Caco-2 (cell line): ENCODE results near the gene MAP4K4. TPM values are rescaled to one million over a fixed set of nuclear protein-coding genes. Genes with fewer than 3 reads are reported as not detected.

Experiments used
- BruUV-seq: library from RNA; stranded (reverse); fragments of 400-500 nt; replicated peaks from 2 replicates; lab custom pipeline; 2021; lab: Mats Ljungman, UMichigan
- CTCF ChIA-PET: fragments of 300-600 bp; sonication (Branson Sonifier 250); formaldehyde crosslinking; loops from one replicate; lab custom pipeline; 2022; ENCODE audit warnings: antibody characterized with exemption; lab: Charles Lee
- POLR2A ChIA-PET: fragments of 300-600 bp; sonication (Branson Sonifier 250); formaldehyde crosslinking; loops from one replicate; lab custom pipeline; 2022; ENCODE audit warnings: antibody characterized with exemption; lab: Charles Lee
- DNase-seq, 2 experiments: peaks; one replicate each; pipeline versions ENCODE4 v3.0.0 to v3.0.0-alpha.2; 2020 to 2022
- H3K27me3 ChIP-seq: replicated peaks from 2 replicates; pipeline ENCODE4 v1.6.0; 2011; ENCODE audit warnings: low read length; ENCODE audit not compliant: control insufficient read depth, insufficient read depth
- H3K36me3 ChIP-seq: 2 replicates; pipeline ENCODE4 v1.5.1; 2011; ENCODE audit warnings: low read length; ENCODE audit not compliant: control insufficient read depth, insufficient read depth
- H3K4me1 ChIP-seq: fragments of 250-450 bp; sonication (Bioruptor Pico); 2 replicates; pipeline ENCODE4 v1.5.1; 2020; ENCODE audit warnings: mild to moderate bottlenecking
- H3K4me3 ChIP-seq: 2 replicates; pipeline ENCODE4 v1.5.1; 2011; ENCODE audit warnings: low read depth, mild to moderate bottlenecking, control low read depth, low read length
- H3K9me3 ChIP-seq: fragments of 250-450 bp; sonication (Bioruptor Pico); 2 replicates; pipeline ENCODE4 v1.5.1; 2020; ENCODE audit warnings: mild to moderate bottlenecking, moderate library complexity
- H3K27ac Mint-ChIP-seq: one replicate; pipeline ENCODE4 v1.8.0; 2022; ENCODE audit warnings: mixed read lengths; ENCODE audit not compliant: unreplicated experiment
- H3K27me3 Mint-ChIP-seq: one replicate; pipeline ENCODE4 v1.8.0; 2022; ENCODE audit warnings: mixed read lengths; ENCODE audit not compliant: insufficient read depth, unreplicated experiment
- H3K36me3 Mint-ChIP-seq: one replicate; pipeline ENCODE4 v1.8.0; 2022; ENCODE audit warnings: mild to moderate bottlenecking, mixed read lengths; ENCODE audit not compliant: insufficient read depth, unreplicated experiment
- H3K4me1 Mint-ChIP-seq: one replicate; pipeline ENCODE4 v1.8.0; 2022; ENCODE audit warnings: low read depth, mixed read lengths; ENCODE audit not compliant: unreplicated experiment
- H3K4me3 Mint-ChIP-seq: one replicate; pipeline ENCODE4 v1.8.0; 2022; ENCODE audit warnings: mild to moderate bottlenecking, moderate library complexity, mixed read lengths; ENCODE audit not compliant: unreplicated experiment
- H3K9me3 Mint-ChIP-seq: one replicate; pipeline ENCODE4 v1.8.0; 2022; ENCODE audit warnings: mixed read lengths; ENCODE audit not compliant: unreplicated experiment
- intact Hi-C: fragments of 100-400 bp; cut with micrococcal nuclease; formaldehyde crosslinking; loops from one replicate; pipeline ENCODE4 v1.10.0; 2022; ENCODE audit not compliant: unreplicated experiment
- total RNA-seq: library from RNA; stranded (reverse); gene quantifications from 2 replicates; pipeline ENCODE4 v1.2.3, GENCODE V29; 2022
- TF ChIP-seq, protein P1 (sequence below), 2 experiments: fragments of 200-600 bp in 1 of 2; IDR thresholded peaks; 1 replicate in 1 of 2; 2 replicates in 1 of 2; pipeline versions ENCODE4 v1.5.1 to v1.8.0; 2011 to 2022; ENCODE audit warnings: antibody characterized with exemption in 1 of 2, control low read depth in 1 of 2, inconsistent platforms in 1 of 2, low read depth in 1 of 2, low read length in 1 of 2, mild to moderate bottlenecking in 1 of 2, moderate library complexity in 1 of 2; ENCODE audit not compliant: insufficient read depth in 1 of 2, severe bottlenecking in 1 of 2, unreplicated experiment in 1 of 2

MAP4K4 gene
- total RNA-seq, 1 experiment from 2014 or later, result 257 TPM

DNA sequence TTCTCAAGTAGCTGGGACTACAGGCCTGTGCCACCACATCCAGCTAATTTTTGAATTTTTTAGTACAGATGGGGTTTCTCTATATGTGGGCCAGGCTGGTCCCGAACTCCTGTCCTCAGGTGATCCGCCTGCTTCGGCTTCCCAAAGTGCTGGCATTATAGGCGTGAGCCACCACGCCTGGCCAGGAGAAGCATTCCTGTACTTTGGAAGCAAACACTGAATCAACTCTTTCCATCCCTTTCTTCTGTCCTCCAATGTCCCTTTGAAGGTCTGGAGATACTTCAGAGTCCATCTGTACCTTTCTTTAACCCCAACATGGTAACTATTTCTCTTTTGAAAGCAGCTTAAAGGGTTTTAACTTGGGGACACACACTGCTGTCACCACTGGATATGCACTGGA lies 23.6 kb upstream of the MAP4K4 start:
- intact Hi-C loops, result no loop called here
- Histone ChIP-seq H3K9me3 (peaks cover 9% of the 10 kb centered on the region), H3K4me3 (no peak overlapping the region), H3K36me3 (no peaks in the 10 kb centered on the region), H3K27me3 (no peaks in the 10 kb centered on the region), H3K4me1 (no peaks in the 10 kb centered on the region)
- Mint-ChIP-seq H3K4me3 (no peak overlapping the region), H3K36me3 (no peaks in the 10 kb centered on the region), H3K9me3 (peaks cover 41% of the 10 kb centered on the region), H3K4me1 (peaks cover 14% of the 10 kb centered on the region), H3K27me3 (no peaks in the 10 kb centered on the region), H3K27ac (no peak overlapping the region)
- POLR2A ChIA-PET, result no interaction called here
- no TSS peak for BruUV-seq
- TF ChIP-seq, protein P1, sequence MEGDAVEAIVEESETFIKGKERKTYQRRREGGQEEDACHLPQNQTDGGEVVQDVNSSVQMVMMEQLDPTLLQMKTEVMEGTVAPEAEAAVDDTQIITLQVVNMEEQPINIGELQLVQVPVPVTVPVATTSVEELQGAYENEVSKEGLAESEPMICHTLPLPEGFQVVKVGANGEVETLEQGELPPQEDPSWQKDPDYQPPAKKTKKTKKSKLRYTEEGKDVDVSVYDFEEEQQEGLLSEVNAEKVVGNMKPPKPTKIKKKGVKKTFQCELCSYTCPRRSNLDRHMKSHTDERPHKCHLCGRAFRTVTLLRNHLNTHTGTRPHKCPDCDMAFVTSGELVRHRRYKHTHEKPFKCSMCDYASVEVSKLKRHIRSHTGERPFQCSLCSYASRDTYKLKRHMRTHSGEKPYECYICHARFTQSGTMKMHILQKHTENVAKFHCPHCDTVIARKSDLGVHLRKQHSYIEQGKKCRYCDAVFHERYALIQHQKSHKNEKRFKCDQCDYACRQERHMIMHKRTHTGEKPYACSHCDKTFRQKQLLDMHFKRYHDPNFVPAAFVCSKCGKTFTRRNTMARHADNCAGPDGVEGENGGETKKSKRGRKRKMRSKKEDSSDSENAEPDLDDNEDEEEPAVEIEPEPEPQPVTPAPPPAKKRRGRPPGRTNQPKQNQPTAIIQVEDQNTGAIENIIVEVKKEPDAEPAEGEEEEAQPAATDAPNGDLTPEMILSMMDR (IDR thresholded peaks at IDR 0.05; ENCODE audit: insufficient read depth in 1 of 2, low read depth in 1 of 2, low read length in 1 of 2, severe bottlenecking in 1 of 2, unreplicated experiment in 1 of 2), result no peak
- DNase-seq, result no peak
- CTCF ChIA-PET, result no interaction called here

DNA sequence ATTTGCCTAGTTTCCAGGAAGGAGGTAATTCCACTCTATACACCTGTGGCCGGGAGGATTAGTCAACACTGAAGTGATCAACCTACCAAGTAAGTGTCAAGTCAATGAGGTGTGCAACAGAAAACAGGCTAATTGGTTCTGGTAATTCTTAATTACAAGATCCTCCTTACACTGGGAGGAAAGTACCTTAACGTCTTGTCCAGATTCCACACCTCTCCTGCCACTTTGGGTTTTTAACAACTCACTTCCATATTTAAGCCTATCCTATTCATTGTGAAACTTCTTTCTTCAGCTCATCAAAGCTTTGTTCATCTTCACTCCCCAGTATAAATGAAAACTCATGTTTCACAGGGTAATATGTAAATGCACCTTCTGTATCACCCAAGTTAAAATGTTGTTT lies 22.0 kb upstream of the MAP4K4 start:
- Mint-ChIP-seq H3K36me3 (no peaks in the 10 kb centered on the region), H3K9me3 (peaks cover 35% of the 10 kb centered on the region), H3K27ac (no peak overlapping the region), H3K4me1 (peaks cover 14% of the 10 kb centered on the region), H3K4me3 (no peak overlapping the region), H3K27me3 (no peaks in the 10 kb centered on the region)
- BruUV-seq, result no TSS peak
- TF ChIP-seq, protein P1 (IDR thresholded peaks at IDR 0.05; ENCODE audit: insufficient read depth in 1 of 2, low read depth in 1 of 2, low read length in 1 of 2, severe bottlenecking in 1 of 2, unreplicated experiment in 1 of 2), result no peak
- ChIA-PET CTCF (no interaction called here), POLR2A (no interaction called here)
- Histone ChIP-seq H3K4me3 (no peak overlapping the region), H3K9me3 (peaks cover 9% of the 10 kb centered on the region), H3K4me1 (peaks cover 4% of the 10 kb centered on the region; the same call in 1 of the 2 replicates), H3K27me3 (no peaks in the 10 kb centered on the region), H3K36me3 (no peaks in the 10 kb centered on the region)
- no peak for DNase-seq
- intact Hi-C loops, result no loop called here

DNA sequence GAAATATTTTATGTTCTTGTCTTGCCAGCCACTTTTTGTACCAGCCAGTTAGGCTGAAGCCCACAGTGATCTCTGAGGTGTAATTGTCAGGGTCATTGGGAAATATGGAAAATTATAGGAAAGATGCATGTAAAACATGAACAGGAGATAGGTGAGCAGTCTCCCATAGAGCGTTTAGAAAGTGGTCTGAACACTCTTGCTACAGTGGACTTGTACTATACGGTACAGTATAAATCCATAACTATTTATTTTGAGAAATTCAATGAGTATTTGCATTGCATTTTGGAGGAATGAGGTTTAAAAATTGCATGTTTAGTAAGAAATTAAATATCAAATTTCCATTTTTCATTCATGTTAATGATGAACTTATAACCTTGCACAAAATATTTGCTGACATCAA lies 20.8 kb upstream of the MAP4K4 start:
- H3K9me3 Mint-ChIP-seq, result peaks cover 23% of the 10 kb centered on the region
- H3K36me3 Mint-ChIP-seq, result no peaks in the 10 kb centered on the region
- Histone ChIP-seq H3K4me3 (no peak overlapping the region), H3K36me3 (no peaks in the 10 kb centered on the region), H3K4me1 (peaks cover 4% of the 10 kb centered on the region; the same call in 1 of the 2 replicates), H3K9me3 (peaks cover 7% of the 10 kb centered on the region), H3K27me3 (no peaks in the 10 kb centered on the region)
- no peaks in the 10 kb centered on the region for H3K27me3 Mint-ChIP-seq
- ChIA-PET CTCF (no interaction called here), POLR2A (no interaction called here)
- BruUV-seq, result no TSS peak
- no peak for DNase-seq
- TF ChIP-seq, protein P1 (IDR thresholded peaks at IDR 0.05; ENCODE audit: insufficient read depth in 1 of 2, low read depth in 1 of 2, low read length in 1 of 2, severe bottlenecking in 1 of 2, unreplicated experiment in 1 of 2), result no peak
- no peak overlapping the region for H3K4me3 Mint-ChIP-seq
- peaks cover 14% of the 10 kb centered on the region for H3K4me1 Mint-ChIP-seq
- intact Hi-C loops, result no loop called here
- H3K27ac Mint-ChIP-seq, result no peak overlapping the region
